K562 (cell line): ENCODE results near the gene MUC5AC. TPM values are rescaled to one million over a fixed set of nuclear protein-coding genes. Genes with fewer than 3 reads are reported as not detected.

Experiments
- ATAC-seq: fragments of 200-7000 bp; cut with Tn5 transposase; 3 replicates; pipeline ENCODE4 v1.9.1; 2020; ENCODE audit warnings: moderate library complexity
- BruUV-seq: library from RNA; stranded (reverse); fragments of 400-500 nt; replicated peaks from 2 replicates; lab custom pipeline; 2021; lab: Mats Ljungman, UMichigan
- CTCF ChIA-PET: fragments of 300-600 bp; formaldehyde crosslinking; extraction: SDS; loops from one replicate; lab custom pipeline; 2021; ENCODE audit warnings: low intra/inter-chr PET ratio; lab: Yijun Ruan, JAX
- POLR2A ChIA-PET: fragments of 300-600, 350-650 bp; sonication (Branson Sonifier 250); formaldehyde crosslinking; extraction: SDS; loops from one replicate; lab custom pipeline; 2021; ENCODE audit warnings: antibody characterized with exemption, inconsistent platforms; lab: Yijun Ruan, JAX
- DNase-seq, 4 experiments: peaks; one replicate each; pipeline versions ENCODE4 v3.0.0 to v3.0.0-alpha.2; 2011 to 2018; ENCODE audit warnings: low spot score in 3 of 4, mixed read lengths in 3 of 4; ENCODE audit errors: extremely low read depth in 1 of 4
- FAIRE-seq: peaks from 2 replicates; lab custom pipeline; 2011; peaks lifted over from hg19 to GRCh38; lab: Jason Lieb, UNC
- H2AFZ ChIP-seq: 2 replicates; pipeline ENCODE4 v1.6.0; 2011; ENCODE audit warnings: low read depth, low read length, control low read depth, inconsistent platforms
- H3K27ac ChIP-seq: fragments of 200-600 bp; 3 replicates; pipeline ENCODE4 v1.8.0; 2011; ENCODE audit warnings: low read depth, mild to moderate bottlenecking, control low read depth, inconsistent platforms, low read length, moderate library complexity, mixed read lengths; ENCODE audit errors: extremely low read depth
- H3K27me3 ChIP-seq, 2 experiments: fragments of 300-600 bp in 1 of 2; 2 replicates in 1 of 2; 3 replicates in 1 of 2; pipeline versions ENCODE4 v1.6.0 to v1.8.0; 2011; ENCODE audit warnings: inconsistent platforms in 2 of 2, low read length in 2 of 2, mild to moderate bottlenecking in 1 of 2, mixed read lengths in 1 of 2, moderate library complexity in 1 of 2; ENCODE audit not compliant: control insufficient read depth in 2 of 2, insufficient read depth in 2 of 2
- H3K36me3 ChIP-seq: fragments of 300-600 bp; 3 replicates; pipeline ENCODE4 v1.8.0; 2011; ENCODE audit warnings: mild to moderate bottlenecking, low read length, inconsistent platforms; ENCODE audit not compliant: control insufficient read depth, insufficient read depth
- H3K4me1 ChIP-seq, 2 experiments: fragments of 200-600 bp in 1 of 2; replicated peaks in 1 of 2; 2 replicates in 1 of 2; 3 replicates in 1 of 2; pipeline versions ENCODE4 v1.5.1 to v1.8.0; 2011; ENCODE audit warnings: inconsistent platforms in 2 of 2, low read length in 2 of 2, mild to moderate bottlenecking in 1 of 2, mixed read lengths in 1 of 2, moderate library complexity in 1 of 2; ENCODE audit not compliant: control insufficient read depth in 2 of 2, insufficient read depth in 2 of 2
- H3K4me2 ChIP-seq: 2 replicates; pipeline ENCODE4 v1.6.1; 2011; ENCODE audit warnings: low read length, control low read depth, inconsistent platforms, mixed read lengths; ENCODE audit not compliant: insufficient read depth
- H3K4me3 ChIP-seq: fragments of 200-600 bp; sonication (generic), shearing (Covaris generic); 2 replicates; pipeline ENCODE4 v1.5.1; 2016; ENCODE audit warnings: control low read depth, inconsistent platforms
- H3K79me2 ChIP-seq: fragments of 200-600 bp; 3 replicates; pipeline ENCODE4 v1.8.0; 2011; ENCODE audit warnings: low read length, inconsistent platforms; ENCODE audit not compliant: control insufficient read depth, insufficient read depth
- H3K9ac ChIP-seq, 2 experiments: 2 replicates each; pipeline versions ENCODE4 v1.6.0 to v1.6.1; 2011; ENCODE audit warnings: low read depth in 2 of 2, low read length in 2 of 2, control low read depth in 1 of 2, inconsistent platforms in 1 of 2, mild to moderate bottlenecking in 1 of 2, mixed read lengths in 1 of 2; ENCODE audit not compliant: insufficient read depth in 1 of 2
- H3K9me1 ChIP-seq: one replicate; pipeline ENCODE4 v1.6.0; 2011; ENCODE audit warnings: inconsistent platforms, mild to moderate bottlenecking, low read length, moderate library complexity; ENCODE audit not compliant: control insufficient read depth, insufficient read depth
- H3K9me3 ChIP-seq: replicated peaks from 2 replicates; pipeline ENCODE4 v1.5.1; 2011; ENCODE audit warnings: low read depth, low read length, inconsistent platforms; ENCODE audit not compliant: control insufficient read depth, insufficient read depth
- H4K20me1 ChIP-seq: replicated peaks from 2 replicates; pipeline ENCODE4 v1.6.1; 2011; ENCODE audit warnings: low read length, inconsistent platforms, mixed read lengths; ENCODE audit not compliant: control insufficient read depth, insufficient read depth
- FIP1L1 ChIP-seq: fragments of 200-400 bp; formaldehyde crosslinking; IDR thresholded peaks from 2 replicates; pipeline ENCODE4 v1.6.1; 2018; ENCODE audit warnings: mild to moderate bottlenecking, low read depth, low read length; ENCODE audit not compliant: poor library complexity, severe bottlenecking
- FOXK1 ChIP-seq: sonication (generic); formaldehyde crosslinking; IDR thresholded peaks from 2 replicates; pipeline ENCODE4 v1.8.0; 2022; ENCODE audit warnings: missing genetic modification reagents, mild to moderate bottlenecking, borderline replicate concordance
- NFIX ChIP-seq: fragments of 250-450 bp; sonication (Bioruptor Pico); IDR thresholded peaks from 2 replicates; pipeline ENCODE4 v1.4.0; 2020; ENCODE audit warnings: low read depth, mild to moderate bottlenecking, moderate library complexity
- NR2C1 ChIP-seq, 2 experiments: fragments of 450-650 bp; IDR thresholded peaks; 2 replicates each; pipeline ENCODE4 v1.6.1; 2017; ENCODE audit warnings: mild to moderate bottlenecking in 2 of 2, antibody characterized with exemption in 1 of 2, inconsistent platforms in 1 of 2, missing compliant biosample characterization in 1 of 2, missing genetic modification characterization in 1 of 2
- NR2C2 ChIP-seq, 2 experiments: fragments of 200-800 bp in 1 of 2; sonication (Bioruptor generic) in 1 of 2; sonication (generic) in 1 of 2; formaldehyde crosslinking in 1 of 2; IDR thresholded peaks; 2 replicates each; pipeline versions ENCODE4 v1.6.1 to v1.8.0; 2016 to 2022; ENCODE audit warnings: mild to moderate bottlenecking in 1 of 2, missing compliant biosample characterization in 1 of 2, missing genetic modification characterization in 1 of 2, missing genetic modification reagents in 1 of 2
- ZNF280B ChIP-seq: fragments of 250-450 bp; sonication (Bioruptor Pico); IDR thresholded peaks from 2 replicates; pipeline ENCODE4 v1.5.1; 2021; ENCODE audit warnings: mild to moderate bottlenecking
- WGBS: fragments of 100-300 bp; shearing (Covaris generic); methylation state at CpG from one replicate; pipeline ENCODE4 v1.1.6; 2016; ENCODE audit warnings: low coverage, mixed read lengths; ENCODE audit not compliant: insufficient coverage; ENCODE audit errors: missing lambda C conversion rate; 5-methylcytosine and 5-hydroxymethylcytosine counted together
- in situ Hi-C: fragments of 300-500 bp; cut with MboI; formaldehyde crosslinking; loops from 4 replicates; pipeline ENCODE4 v1.15.0; 2018; ENCODE audit warnings: inconsistent platforms, mixed read lengths
- intact Hi-C: fragments of 100-400 bp; cut with micrococcal nuclease; formaldehyde crosslinking; loops from 2 replicates; pipeline ENCODE4 v1.14.2; 2022
- polyA plus RNA-seq, 8 experiments: library from polyadenylated mRNA; depleted of rRNA in 4 of 8; stranded (reverse) in 5 of 8; unstranded in 3 of 8; fragments of >200 nt; fragmentation: Nextera tagmentation in 2 of 8; fragmentation: Illumina TruSeq in 1 of 8; extraction: Ambion mirVana in 2 of 8; extraction: Trizol in 1 of 8; gene quantifications; 2 replicates each; pipeline versions ENCODE4 v1.2.1 to v1.2.3, GENCODE V29; 2011 to 2014; ENCODE audit warnings: inconsistent platforms in 1 of 8, missing spikeins in 1 of 8
- total RNA-seq, 7 experiments: library from RNA; depleted of rRNA in 6 of 7; stranded (reverse); fragments of >200 nt in 6 of 7; fragmentation: Illumina TruSeq in 2 of 7; extraction: Trizol in 2 of 7; gene quantifications; 2 replicates each; pipeline versions ENCODE4 v1.2.1 to v1.2.3, GENCODE V29; 2011 to 2021; ENCODE audit warnings: low replicate concordance in 1 of 7

MUC5AC gene
- total and polyA plus RNA-seq, 9 of the 15 experiments (the other 6 are each of a cell fraction or from before 2014, with no cell fraction given), result not detected

GRCh38 chr11:1207401-1208143 is 49.8 kb downstream of the MUC5AC start:
- H3K9me3 ChIP-seq, result no peaks in the 10 kb centered on the region
- H3K27me3 ChIP-seq, result peaks cover 4 to 60% of the 10 kb centered on the region in 2 experiments; a peak in 4 of 5 replicates
- H3K4me2 ChIP-seq, result no peak overlapping the region
- peaks cover 0 to 51% of the 10 kb centered on the region in 2 experiments; a peak in 1 of 5 replicates for H3K4me1 ChIP-seq
- no peak overlapping the region for H3K27ac ChIP-seq
- no peaks in the 10 kb centered on the region for H3K9me1 ChIP-seq
- DNase-seq, result peak in 1 of 4 experiments; percentile 1
- no peak for ATAC-seq
- in situ Hi-C loops (no loop called here), intact Hi-C loops (no loop called here)
- H2AFZ ChIP-seq, result no peak overlapping the region
- no peaks in the 10 kb centered on the region for H3K79me2 ChIP-seq
- peaks cover 8% of the 10 kb centered on the region; the same call in 1 of the 2 replicates for H4K20me1 ChIP-seq
- FAIRE-seq, result no peak
- no peaks in the 10 kb centered on the region for H3K36me3 ChIP-seq
- no peak overlapping the region for H3K4me3 ChIP-seq
- WGBS, result 7% methylated on average over 32 of the region's 34 CpGs
- BruUV-seq, result no TSS peak
- ChIA-PET CTCF (no interaction called here), POLR2A (interaction anchor here (0.6 to 0.8 kb wide), 2 partner anchors 272 to 308 kb away, joined by 4 read pairs; no protein-coding TSS in a partner anchor)
- TF ChIP-seq FOXK1 (CRISPR knock-in tag) (no peak), FIP1L1 (no peak), NFIX (CRISPR knock-in tag) (no peak)
- TF ChIP-seq, all 486 proteins: peak for 0
- 0 out of 4 replicates have a peak overlapping the region, but pooled peaks of 1 of the 2 experiments have one; percentile 5 for H3K9ac ChIP-seq

- ATAC-seq (no peak), DNase-seq (no peak), FAIRE-seq (no peak)
- Histone ChIP-seq H2AFZ (no peak overlapping the region), H3K4me3 (no peak overlapping the region), H4K20me1 (peaks cover 3% of the 10 kb centered on the region; the same call in 1 of the 2 replicates), H3K9me3 (no peaks in the 10 kb centered on the region), H3K9ac (no peak overlapping the region), H3K27me3 (peaks cover 4 to 58% of the 10 kb centered on the region in 2 experiments; a peak in 4 of 5 replicates), H3K36me3 (no peaks in the 10 kb centered on the region), H3K27ac (no peak overlapping the region), H3K4me1 (peaks cover 0 to 46% of the 10 kb centered on the region in 2 experiments; a peak in 1 of 5 replicates), H3K4me2 (no peak overlapping the region), H3K9me1 (no peaks in the 10 kb centered on the region), H3K79me2 (no peaks in the 10 kb centered on the region)
- POLR2A ChIA-PET, result interaction anchor here (0.8 kb wide), 1 partner anchor 308 kb away, joined by 4 read pairs; no protein-coding TSS in a partner anchor
- peak; percentile 94 for TF ChIP-seq NR2C2 (CRISPR knock-in tag; IDR thresholded peaks at IDR 0.05)
- peak; percentile 84 for TF ChIP-seq NR2C2 (tag; IDR thresholded peaks at IDR 0.05)
- peak; percentile 95 for TF ChIP-seq NR2C1 (IDR thresholded peaks at IDR 0.05)
- peak; percentile 93 for TF ChIP-seq NR2C1 (tag; IDR thresholded peaks at IDR 0.05)
- TF ChIP-seq ZNF280B (CRISPR knock-in tag), result no peak
- CTCF ChIA-PET, result no interaction called here
- in situ Hi-C loops (no loop called here), intact Hi-C loops (no loop called here)
- no TSS peak for BruUV-seq
- 4% methylated on average over 6 of the region's 6 CpGs for WGBS
These were observed 50.3 kb downstream of the MUC5AC start for GRCh38 chr11:1208144-1208393.
